SK-N-SH (cell line): ENCODE results near the gene CST9.

Experiments
- CHD2 ChIP-seq: fragments of 150-350 bp; IDR thresholded peaks from 2 replicates; pipeline ENCODE4 v1.6.1; 2018; ENCODE audit warnings: low read length; ENCODE audit not compliant: partially characterized antibody
- EP300 ChIP-seq, 2 experiments: IDR thresholded peaks; 2 replicates each; pipeline versions ENCODE4 v1.4.0 to v1.6.1; 2012; ENCODE audit warnings: borderline replicate concordance in 1 of 2, low read depth in 1 of 2, low read length in 1 of 2
- EZH2phosphoT487 ChIP-seq: fragments of 200-600 bp; sonication (generic); IDR thresholded peaks from 2 replicates; pipeline ENCODE4 v1.6.1; 2017; ENCODE audit warnings: low read depth, mixed run types, mild to moderate bottlenecking, antibody characterized with exemption, moderate library complexity, borderline replicate concordance
- MXI1 ChIP-seq: IDR thresholded peaks from 2 replicates; pipeline ENCODE4 v1.6.1; 2012; ENCODE audit warnings: mild to moderate bottlenecking, low read depth, low read length, improper control_type of control experiment
- POLR2AphosphoS5 ChIP-seq: IDR thresholded peaks from 2 replicates; pipeline ENCODE4 v1.6.1; 2012; ENCODE audit warnings: low read depth, low read length
- TAF1 ChIP-seq: IDR thresholded peaks from 2 replicates; pipeline ENCODE4 v1.6.1; 2012; ENCODE audit warnings: low read depth, mild to moderate bottlenecking, low read length, moderate library complexity, borderline replicate concordance
- YY1 ChIP-seq: IDR thresholded peaks from 2 replicates; pipeline ENCODE4 v1.4.0; 2012; ENCODE audit warnings: low read depth, mild to moderate bottlenecking
- TF ChIP-seq, protein P1 (sequence below): fragments of 200-600 bp; sonication (generic); IDR thresholded peaks from 2 replicates; pipeline ENCODE4 v1.6.1; 2017; ENCODE audit warnings: antibody characterized with exemption, mild to moderate bottlenecking, moderate library complexity
- TF ChIP-seq, protein P2 (sequence below): IDR thresholded peaks from 2 replicates; pipeline ENCODE4 v1.6.1; 2012; ENCODE audit warnings: mild to moderate bottlenecking, low read depth, low read length, moderate library complexity
- TF ChIP-seq, protein P3 (sequence below): IDR thresholded peaks from 2 replicates; pipeline ENCODE4 v1.4.0; 2012; ENCODE audit warnings: low read depth
- TF ChIP-seq, protein P4 (sequence below): fragments of 150-350 bp; IDR thresholded peaks from 2 replicates; pipeline ENCODE4 v1.6.1; 2017; ENCODE audit warnings: antibody characterized with exemption, low read length, low read depth, borderline replicate concordance

DNA sequence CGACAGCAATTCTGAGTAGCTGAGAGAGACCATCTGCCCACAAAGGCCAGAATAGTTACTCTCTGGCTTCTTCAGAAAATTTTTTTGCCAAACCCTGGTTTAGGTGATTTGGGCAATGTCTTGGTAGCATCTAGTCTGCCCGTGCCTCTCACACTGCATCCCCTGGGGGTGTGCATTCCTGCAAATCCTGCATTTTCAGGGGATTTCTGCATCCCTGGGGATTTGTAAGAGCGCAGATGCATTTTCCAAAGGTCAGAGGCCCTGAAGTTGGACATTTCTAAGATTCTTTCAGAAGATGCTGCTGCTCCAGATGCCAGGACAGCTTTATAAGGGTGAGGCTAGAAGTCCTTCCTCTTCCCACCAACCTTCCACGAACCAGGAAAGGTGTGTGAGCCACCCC lies 4.0 kb downstream of the CST9 start:
- TF ChIP-seq EP300 (IDR thresholded peaks at IDR 0.05; ENCODE audit: borderline replicate concordance in 1 of 2, low read depth in 1 of 2, low read length in 1 of 2) (no peak), POLR2AphosphoS5 (no peak), CHD2 (no peak), TAF1 (no peak), YY1 (no peak), MXI1 (no peak), EZH2phosphoT487 (no peak)
- TF ChIP-seq, protein P1, sequence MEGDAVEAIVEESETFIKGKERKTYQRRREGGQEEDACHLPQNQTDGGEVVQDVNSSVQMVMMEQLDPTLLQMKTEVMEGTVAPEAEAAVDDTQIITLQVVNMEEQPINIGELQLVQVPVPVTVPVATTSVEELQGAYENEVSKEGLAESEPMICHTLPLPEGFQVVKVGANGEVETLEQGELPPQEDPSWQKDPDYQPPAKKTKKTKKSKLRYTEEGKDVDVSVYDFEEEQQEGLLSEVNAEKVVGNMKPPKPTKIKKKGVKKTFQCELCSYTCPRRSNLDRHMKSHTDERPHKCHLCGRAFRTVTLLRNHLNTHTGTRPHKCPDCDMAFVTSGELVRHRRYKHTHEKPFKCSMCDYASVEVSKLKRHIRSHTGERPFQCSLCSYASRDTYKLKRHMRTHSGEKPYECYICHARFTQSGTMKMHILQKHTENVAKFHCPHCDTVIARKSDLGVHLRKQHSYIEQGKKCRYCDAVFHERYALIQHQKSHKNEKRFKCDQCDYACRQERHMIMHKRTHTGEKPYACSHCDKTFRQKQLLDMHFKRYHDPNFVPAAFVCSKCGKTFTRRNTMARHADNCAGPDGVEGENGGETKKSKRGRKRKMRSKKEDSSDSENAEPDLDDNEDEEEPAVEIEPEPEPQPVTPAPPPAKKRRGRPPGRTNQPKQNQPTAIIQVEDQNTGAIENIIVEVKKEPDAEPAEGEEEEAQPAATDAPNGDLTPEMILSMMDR: no peak
- TF ChIP-seq, protein P2, sequence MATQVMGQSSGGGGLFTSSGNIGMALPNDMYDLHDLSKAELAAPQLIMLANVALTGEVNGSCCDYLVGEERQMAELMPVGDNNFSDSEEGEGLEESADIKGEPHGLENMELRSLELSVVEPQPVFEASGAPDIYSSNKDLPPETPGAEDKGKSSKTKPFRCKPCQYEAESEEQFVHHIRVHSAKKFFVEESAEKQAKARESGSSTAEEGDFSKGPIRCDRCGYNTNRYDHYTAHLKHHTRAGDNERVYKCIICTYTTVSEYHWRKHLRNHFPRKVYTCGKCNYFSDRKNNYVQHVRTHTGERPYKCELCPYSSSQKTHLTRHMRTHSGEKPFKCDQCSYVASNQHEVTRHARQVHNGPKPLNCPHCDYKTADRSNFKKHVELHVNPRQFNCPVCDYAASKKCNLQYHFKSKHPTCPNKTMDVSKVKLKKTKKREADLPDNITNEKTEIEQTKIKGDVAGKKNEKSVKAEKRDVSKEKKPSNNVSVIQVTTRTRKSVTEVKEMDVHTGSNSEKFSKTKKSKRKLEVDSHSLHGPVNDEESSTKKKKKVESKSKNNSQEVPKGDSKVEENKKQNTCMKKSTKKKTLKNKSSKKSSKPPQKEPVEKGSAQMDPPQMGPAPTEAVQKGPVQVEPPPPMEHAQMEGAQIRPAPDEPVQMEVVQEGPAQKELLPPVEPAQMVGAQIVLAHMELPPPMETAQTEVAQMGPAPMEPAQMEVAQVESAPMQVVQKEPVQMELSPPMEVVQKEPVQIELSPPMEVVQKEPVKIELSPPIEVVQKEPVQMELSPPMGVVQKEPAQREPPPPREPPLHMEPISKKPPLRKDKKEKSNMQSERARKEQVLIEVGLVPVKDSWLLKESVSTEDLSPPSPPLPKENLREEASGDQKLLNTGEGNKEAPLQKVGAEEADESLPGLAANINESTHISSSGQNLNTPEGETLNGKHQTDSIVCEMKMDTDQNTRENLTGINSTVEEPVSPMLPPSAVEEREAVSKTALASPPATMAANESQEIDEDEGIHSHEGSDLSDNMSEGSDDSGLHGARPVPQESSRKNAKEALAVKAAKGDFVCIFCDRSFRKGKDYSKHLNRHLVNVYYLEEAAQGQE: no peak
- TF ChIP-seq, protein P3, sequence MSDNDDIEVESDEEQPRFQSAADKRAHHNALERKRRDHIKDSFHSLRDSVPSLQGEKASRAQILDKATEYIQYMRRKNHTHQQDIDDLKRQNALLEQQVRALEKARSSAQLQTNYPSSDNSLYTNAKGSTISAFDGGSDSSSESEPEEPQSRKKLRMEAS: no peak
- TF ChIP-seq, protein P4, sequence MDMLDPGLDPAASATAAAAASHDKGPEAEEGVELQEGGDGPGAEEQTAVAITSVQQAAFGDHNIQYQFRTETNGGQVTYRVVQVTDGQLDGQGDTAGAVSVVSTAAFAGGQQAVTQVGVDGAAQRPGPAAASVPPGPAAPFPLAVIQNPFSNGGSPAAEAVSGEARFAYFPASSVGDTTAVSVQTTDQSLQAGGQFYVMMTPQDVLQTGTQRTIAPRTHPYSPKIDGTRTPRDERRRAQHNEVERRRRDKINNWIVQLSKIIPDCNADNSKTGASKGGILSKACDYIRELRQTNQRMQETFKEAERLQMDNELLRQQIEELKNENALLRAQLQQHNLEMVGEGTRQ: no peak
